ENCODE data around the gene PRDM16.

The PRDM16 gene

GRCh38 chr1:3465091-3465934 is 396.3 kb downstream of the PRDM16 start:
- Mint-ChIP-seq H3K4me1 (ENCODE audit: low read depth) (no peaks in the 10 kb centered on the region), H3K9me3 (no peaks in the 10 kb centered on the region), H3K27ac (no peak overlapping the region), H3K36me3 (ENCODE audit: low read depth) (no peaks in the 10 kb centered on the region), H3K4me3 (no peak overlapping the region), H3K27me3 (no peaks in the 10 kb centered on the region)
- intact Hi-C loops (cut with micrococcal nuclease), result no loop called here

GRCh38 chr1:3465935-3466321 is 396.9 kb downstream of the PRDM16 start:
- intact Hi-C loops (cut with micrococcal nuclease), result no loop called here
- H3K27ac Mint-ChIP-seq, result no peak overlapping the region
- no peaks in the 10 kb centered on the region for H3K4me1 Mint-ChIP-seq (ENCODE audit: low read depth)
- H3K27me3 Mint-ChIP-seq, result no peaks in the 10 kb centered on the region
- no peak overlapping the region for H3K4me3 Mint-ChIP-seq
- H3K36me3 Mint-ChIP-seq (ENCODE audit: low read depth), result no peaks in the 10 kb centered on the region
- H3K9me3 Mint-ChIP-seq, result no peaks in the 10 kb centered on the region

- Mint-ChIP-seq H3K4me1 (ENCODE audit: low read depth) (no peaks in the 10 kb centered on the region), H3K4me3 (no peak overlapping the region), H3K9me3 (no peaks in the 10 kb centered on the region), H3K36me3 (ENCODE audit: low read depth) (no peaks in the 10 kb centered on the region), H3K27me3 (no peaks in the 10 kb centered on the region), H3K27ac (no peak overlapping the region)
- intact Hi-C loops (cut with micrococcal nuclease), result no loop called here
These were observed 397.5 kb downstream of the PRDM16 start for GRCh38 chr1:3466366-3467075.

- H3K4me1 Mint-ChIP-seq (ENCODE audit: low read depth), result no peaks in the 10 kb centered on the region
- no peaks in the 10 kb centered on the region for H3K36me3 Mint-ChIP-seq (ENCODE audit: low read depth)
- H3K4me3 Mint-ChIP-seq, result no peak overlapping the region
- intact Hi-C loops (cut with micrococcal nuclease), result no loop called here
- no peak overlapping the region for H3K27ac Mint-ChIP-seq
- H3K9me3 Mint-ChIP-seq, result no peaks in the 10 kb centered on the region
- H3K27me3 Mint-ChIP-seq, result no peaks in the 10 kb centered on the region
These were observed 398.4 kb downstream of the PRDM16 start for GRCh38 chr1:3467096-3468036.

GRCh38 chr1:3468236-3469103 is 399.5 kb downstream of the PRDM16 start:
- H3K4me3 Mint-ChIP-seq, result no peak overlapping the region
- no peaks in the 10 kb centered on the region for H3K9me3 Mint-ChIP-seq
- intact Hi-C loops (cut with micrococcal nuclease), result no loop called here
- no peaks in the 10 kb centered on the region for H3K27me3 Mint-ChIP-seq
- H3K27ac Mint-ChIP-seq, result no peak overlapping the region
- H3K4me1 Mint-ChIP-seq (ENCODE audit: low read depth), result no peaks in the 10 kb centered on the region
- H3K36me3 Mint-ChIP-seq (ENCODE audit: low read depth), result no peaks in the 10 kb centered on the region

GRCh38 chr1:3469104-3469848 is 400.3 kb downstream of the PRDM16 start:
- Mint-ChIP-seq H3K36me3 (ENCODE audit: low read depth) (no peaks in the 10 kb centered on the region), H3K9me3 (no peaks in the 10 kb centered on the region), H3K27ac (no peak overlapping the region), H3K27me3 (no peaks in the 10 kb centered on the region), H3K4me1 (ENCODE audit: low read depth) (no peaks in the 10 kb centered on the region), H3K4me3 (no peak overlapping the region)
- intact Hi-C loops (cut with micrococcal nuclease), result no loop called here

- Mint-ChIP-seq H3K9me3 (no peaks in the 10 kb centered on the region), H3K27ac (no peak overlapping the region), H3K36me3 (ENCODE audit: low read depth) (no peaks in the 10 kb centered on the region), H3K4me1 (ENCODE audit: low read depth) (no peaks in the 10 kb centered on the region), H3K27me3 (no peaks in the 10 kb centered on the region), H3K4me3 (no peak overlapping the region)
- intact Hi-C loops (cut with micrococcal nuclease), result no loop called here
These were observed 401.0 kb downstream of the PRDM16 start for GRCh38 chr1:3469849-3470649.

- Mint-ChIP-seq H3K9me3 (no peaks in the 10 kb centered on the region), H3K4me1 (ENCODE audit: low read depth) (no peaks in the 10 kb centered on the region), H3K4me3 (no peak overlapping the region), H3K27ac (no peak overlapping the region), H3K36me3 (ENCODE audit: low read depth) (no peaks in the 10 kb centered on the region), H3K27me3 (no peaks in the 10 kb centered on the region)
- intact Hi-C loops (cut with micrococcal nuclease), result no loop called here
These were observed 401.8 kb downstream of the PRDM16 start for GRCh38 chr1:3470650-3471355.

GRCh38 chr1:3471356-3472087 is 402.5 kb downstream of the PRDM16 start:
- Mint-ChIP-seq H3K27me3 (no peaks in the 10 kb centered on the region), H3K4me3 (no peak overlapping the region), H3K4me1 (ENCODE audit: low read depth) (no peaks in the 10 kb centered on the region), H3K36me3 (ENCODE audit: low read depth) (no peaks in the 10 kb centered on the region), H3K9me3 (no peaks in the 10 kb centered on the region), H3K27ac (no peak overlapping the region)
- intact Hi-C loops (cut with micrococcal nuclease), result no loop called here

- Mint-ChIP-seq H3K27ac (no peak overlapping the region), H3K36me3 (ENCODE audit: low read depth) (no peaks in the 10 kb centered on the region), H3K4me1 (ENCODE audit: low read depth) (no peaks in the 10 kb centered on the region), H3K4me3 (no peak overlapping the region), H3K27me3 (no peaks in the 10 kb centered on the region), H3K9me3 (no peaks in the 10 kb centered on the region)
- intact Hi-C loops (cut with micrococcal nuclease), result no loop called here
These were observed 403.3 kb downstream of the PRDM16 start for GRCh38 chr1:3472088-3472850.

GRCh38 chr1:3472906-3473305 is 403.9 kb downstream of the PRDM16 start:
- Mint-ChIP-seq H3K4me3 (no peak overlapping the region), H3K4me1 (ENCODE audit: low read depth) (no peaks in the 10 kb centered on the region), H3K9me3 (no peaks in the 10 kb centered on the region), H3K27me3 (no peaks in the 10 kb centered on the region), H3K36me3 (ENCODE audit: low read depth) (no peaks in the 10 kb centered on the region), H3K27ac (no peak overlapping the region)
- intact Hi-C loops (cut with micrococcal nuclease), result no loop called here

Data from dendritic cell treated with granulocyte-macrophage colony-stimulating factor and Interleukin-4, amounts not matched to agents 40 ng/mL and 50 ng/mL, for 4 days (primary cell).